ENCODE data around the gene IMP4.

DNA sequence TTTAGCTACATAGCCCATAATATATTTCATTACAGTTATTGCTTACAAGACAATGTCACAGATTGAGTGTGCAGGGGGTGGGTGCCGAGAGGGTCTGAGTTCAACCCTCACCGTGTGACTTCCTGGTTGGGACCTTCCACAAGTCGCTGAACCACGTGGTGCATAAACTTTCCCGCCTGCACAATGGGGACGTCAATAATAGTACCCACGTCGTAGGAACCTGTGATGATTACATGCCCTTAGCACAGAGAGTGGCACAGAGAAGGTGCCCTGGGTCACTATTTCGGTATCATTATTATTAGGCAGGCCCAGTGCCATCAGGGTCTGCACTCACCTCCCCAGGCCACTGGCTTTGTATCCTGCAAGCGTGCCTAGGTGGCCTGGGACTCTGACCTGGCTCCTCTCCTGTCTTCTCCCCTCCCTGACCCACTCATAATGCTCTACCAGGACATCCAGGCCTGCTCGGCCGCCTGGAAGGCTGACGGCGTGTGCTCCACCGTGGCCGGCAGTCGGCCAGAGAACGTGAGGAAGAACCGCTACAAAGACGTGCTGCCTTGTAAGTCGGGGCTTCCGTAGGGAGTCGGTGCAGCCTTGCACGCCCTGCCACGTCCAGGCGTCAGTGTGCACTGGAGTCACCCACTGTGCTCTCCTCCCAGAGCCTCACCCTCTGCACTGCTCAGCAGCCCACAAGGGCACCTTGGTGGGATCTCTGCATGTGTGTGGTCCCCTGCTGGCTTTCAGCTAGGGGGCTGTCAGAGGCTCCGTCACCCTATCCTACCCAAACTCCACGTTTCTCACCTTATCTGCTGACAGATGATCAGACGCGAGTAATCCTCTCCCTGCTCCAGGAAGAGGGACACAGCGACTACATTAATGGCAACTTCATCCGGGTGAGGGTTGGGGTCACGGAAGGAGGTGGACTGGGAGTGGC lies 16.0 kb downstream of the IMP4 start:
- TF ChIP-seq SMC3 (conservative IDR thresholded peaks at IDR 0.05; ENCODE audit: poor library complexity) (no peak), POLR2AphosphoS5 (IDR thresholded peaks at IDR 0.05) (no peak), TAF1 (IDR thresholded peaks at IDR 0.05; ENCODE audit: low read depth) (no peak), MXI1 (conservative IDR thresholded peaks at IDR 0.05; ENCODE audit: poor library complexity, severe bottlenecking) (no peak), RAD21 (conservative IDR thresholded peaks at IDR 0.05) (no peak)
- TF ChIP-seq, protein P1, sequence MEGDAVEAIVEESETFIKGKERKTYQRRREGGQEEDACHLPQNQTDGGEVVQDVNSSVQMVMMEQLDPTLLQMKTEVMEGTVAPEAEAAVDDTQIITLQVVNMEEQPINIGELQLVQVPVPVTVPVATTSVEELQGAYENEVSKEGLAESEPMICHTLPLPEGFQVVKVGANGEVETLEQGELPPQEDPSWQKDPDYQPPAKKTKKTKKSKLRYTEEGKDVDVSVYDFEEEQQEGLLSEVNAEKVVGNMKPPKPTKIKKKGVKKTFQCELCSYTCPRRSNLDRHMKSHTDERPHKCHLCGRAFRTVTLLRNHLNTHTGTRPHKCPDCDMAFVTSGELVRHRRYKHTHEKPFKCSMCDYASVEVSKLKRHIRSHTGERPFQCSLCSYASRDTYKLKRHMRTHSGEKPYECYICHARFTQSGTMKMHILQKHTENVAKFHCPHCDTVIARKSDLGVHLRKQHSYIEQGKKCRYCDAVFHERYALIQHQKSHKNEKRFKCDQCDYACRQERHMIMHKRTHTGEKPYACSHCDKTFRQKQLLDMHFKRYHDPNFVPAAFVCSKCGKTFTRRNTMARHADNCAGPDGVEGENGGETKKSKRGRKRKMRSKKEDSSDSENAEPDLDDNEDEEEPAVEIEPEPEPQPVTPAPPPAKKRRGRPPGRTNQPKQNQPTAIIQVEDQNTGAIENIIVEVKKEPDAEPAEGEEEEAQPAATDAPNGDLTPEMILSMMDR (IDR thresholded peaks at IDR 0.05; ENCODE audit: poor library complexity, severe bottlenecking) = no peak

All from neural cell (in vitro differentiated cells).